NCI-H2227 treated with DMSO at 0.1 percent for 48 hours (cell line): ENCODE data around the gene MYBPC3.
"Not testable (repeated sequence)": the region's sequence is repeated elsewhere in the genome, so short reads cannot be mapped to it uniquely, and the experiment has no call there.

Experiments
- DNase-seq: peaks from one replicate; lab custom pipeline; 2025; lab: John Stamatoyannopoulos, UW

Gene MYBPC3

GRCh38 chr11:47338396-47339241 lies 13.9 kb downstream of the MYBPC3 start:
- no peak for DNase-seq

- DNase-seq: no peak
Measured at GRCh38 chr11:47337229-47337924, 15.1 kb downstream of the MYBPC3 start.

GRCh38 chr11:47336595-47336994 lies 15.9 kb downstream of the MYBPC3 start:
- no peak for DNase-seq

- DNase-seq: no peak
Measured at GRCh38 chr11:47335733-47336132, 16.8 kb downstream of the MYBPC3 start.

- not testable (repeated sequence) for DNase-seq
Measured at GRCh38 chr11:47334699-47335411, 17.6 kb downstream of the MYBPC3 start.

- DNase-seq: no peak
Measured at GRCh38 chr11:47333886-47334443, 18.5 kb downstream of the MYBPC3 start.

- no peak for DNase-seq
Measured at GRCh38 chr11:47333526-47333845, 19.0 kb downstream of the MYBPC3 start.

GRCh38 chr11:47332791-47333525 lies 19.5 kb downstream of the MYBPC3 start:
- DNase-seq: no peak

- DNase-seq: no peak
Measured at GRCh38 chr11:47332303-47332711, 20.2 kb downstream of the MYBPC3 start.

- DNase-seq: no peak
Measured at GRCh38 chr11:47331454-47332302, 20.8 kb downstream of the MYBPC3 start.

GRCh38 chr11:47329987-47330931 lies 22.2 kb downstream of the MYBPC3 start:
- DNase-seq: no peak

GRCh38 chr11:47329431-47329986 lies 23.0 kb downstream of the MYBPC3 start:
- DNase-seq: no peak

- DNase-seq: no peak
Measured at GRCh38 chr11:47328449-47329390, 23.8 kb downstream of the MYBPC3 start.

- no peak for DNase-seq
Measured at GRCh38 chr11:47327949-47328348, 24.6 kb downstream of the MYBPC3 start.

- DNase-seq: no peak
Measured at GRCh38 chr11:47327025-47327424, 25.5 kb downstream of the MYBPC3 start.

GRCh38 chr11:47326198-47326597 lies 26.3 kb downstream of the MYBPC3 start:
- DNase-seq: no peak

GRCh38 chr11:47325271-47326041 lies 27.0 kb downstream of the MYBPC3 start:
- DNase-seq: no peak
